HG03159 (cell line): Measurements from ENCODE around the gene ITPR2.
"Not testable (repeated sequence)": the region's sequence is repeated elsewhere in the genome, so short reads cannot be mapped to it uniquely, and the experiment has no call there.

Experiments
- ATAC-seq: cut with Tn5 transposase; IDR thresholded peaks from one replicate; pipeline ENCODE4 v1.9.1; 2021; ENCODE audit warnings: mild to moderate bottlenecking, moderate library complexity; ENCODE audit not compliant: unreplicated experiment

Gene ITPR2

DNA sequence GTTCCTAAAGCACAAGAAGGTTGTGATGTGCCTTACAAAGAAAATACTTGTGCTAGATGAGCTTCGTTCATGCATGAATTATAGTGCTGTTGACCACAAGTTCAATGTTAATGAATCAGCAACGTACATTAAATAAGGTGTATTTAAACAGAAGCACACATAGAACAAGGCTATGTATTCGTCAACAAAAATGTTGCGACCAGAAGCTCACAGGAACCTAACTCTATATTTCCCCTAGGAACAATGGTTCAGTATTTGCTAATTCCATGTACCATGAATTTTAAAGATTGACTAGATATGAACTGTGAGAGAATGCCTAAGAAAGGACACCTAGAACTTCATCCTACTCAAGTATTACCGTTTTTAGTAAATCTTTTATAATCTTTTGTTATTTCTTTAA is 149.6 kb downstream of the ITPR2 start:
- ATAC-seq: no peak

GRCh38 chr12:26680727-26681455 is 152.1 kb downstream of the ITPR2 start:
- ATAC-seq: no peak

DNA sequence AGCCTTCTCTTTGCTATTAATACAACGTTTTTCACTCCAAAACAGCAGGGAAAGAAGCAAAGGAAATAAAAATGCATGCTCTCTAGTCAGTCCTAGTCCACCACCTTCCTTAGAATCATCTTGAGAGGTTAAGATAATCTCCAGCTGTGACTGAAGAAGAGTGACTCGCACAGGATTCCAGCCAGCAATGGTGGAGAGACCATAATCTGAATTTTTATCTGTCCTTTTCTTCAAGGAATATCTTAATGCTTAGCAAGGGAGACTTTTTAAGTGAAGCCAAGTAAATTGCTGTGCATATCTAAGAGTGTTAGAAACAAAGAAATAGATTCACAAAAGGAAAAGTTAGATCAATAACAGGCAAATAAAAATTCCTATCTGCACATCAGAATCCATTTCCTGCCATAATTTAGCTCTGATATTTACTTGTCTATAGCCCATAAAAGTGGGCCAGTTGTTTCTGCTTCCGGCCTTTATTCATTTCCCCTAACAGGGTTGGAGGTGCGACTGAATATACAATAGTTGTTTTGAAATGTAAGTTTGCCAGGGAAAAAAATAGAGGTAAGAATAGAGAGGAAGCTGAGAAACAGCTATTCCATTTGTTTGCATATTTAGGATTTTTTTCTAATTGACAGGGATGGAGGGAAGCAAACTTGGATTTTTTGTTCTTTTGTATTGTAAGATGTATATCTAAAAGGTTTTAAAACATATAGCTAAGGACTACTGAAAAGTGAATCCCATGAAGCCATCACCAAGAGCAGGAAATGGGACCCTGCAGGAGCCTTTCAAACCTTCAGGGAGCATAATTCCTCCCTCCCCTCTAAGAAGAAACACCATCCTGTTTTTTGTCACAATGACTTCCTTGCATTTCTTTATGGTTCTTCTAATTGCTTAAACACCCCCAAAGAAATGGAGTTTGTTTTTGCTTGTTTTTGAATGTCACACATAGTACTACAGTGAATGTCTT is 154.0 kb downstream of the ITPR2 start:
- ATAC-seq: no peak

DNA sequence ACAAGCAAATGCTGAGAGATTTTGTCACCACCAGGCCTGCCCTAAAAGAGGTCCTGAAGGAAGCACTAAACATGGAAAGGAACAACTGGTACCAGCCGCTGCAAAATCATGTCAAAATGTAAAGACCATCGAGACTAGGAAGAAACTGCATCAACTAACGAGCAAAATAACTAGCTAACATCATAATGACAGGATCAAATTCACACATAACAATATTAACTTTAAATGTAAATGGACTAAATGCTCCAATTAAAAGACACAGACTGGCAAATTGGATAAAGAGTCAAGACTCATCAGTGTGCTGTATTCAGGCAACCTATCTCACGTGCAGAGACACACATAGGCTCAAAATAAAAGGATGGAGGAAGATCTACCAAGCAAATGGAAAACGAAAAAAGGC is 161.5 kb downstream of the ITPR2 start:
- not testable (repeated sequence) for ATAC-seq

DNA sequence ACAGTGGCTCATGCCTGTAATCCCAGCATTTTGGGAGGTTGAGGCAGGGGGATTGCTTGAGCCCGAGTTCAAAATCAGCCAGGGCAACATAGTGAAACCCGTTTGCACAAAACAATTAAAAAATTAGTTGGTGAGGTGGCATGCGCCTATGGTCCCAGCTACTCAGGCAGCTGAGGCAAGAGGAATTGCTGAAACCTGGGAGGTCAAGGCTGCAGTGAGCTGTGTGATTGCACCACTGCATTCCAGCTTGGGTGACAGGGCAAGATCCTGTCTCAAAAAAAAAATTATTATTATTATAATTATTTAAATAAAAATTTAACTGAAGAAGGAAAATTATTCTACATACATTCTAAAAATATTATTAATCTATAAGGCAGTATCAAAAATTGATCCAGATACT is 164.1 kb downstream of the ITPR2 start:
- ATAC-seq: no peak

- no peak for ATAC-seq
Observed at GRCh38 chr12:26668230-26668629, 164.8 kb downstream of the ITPR2 start.

GRCh38 chr12:26666286-26666685 is 166.7 kb downstream of the ITPR2 start:
- no peak for ATAC-seq

- no peak for ATAC-seq
Observed at GRCh38 chr12:26661399-26661798, 171.6 kb downstream of the ITPR2 start.

GRCh38 chr12:26659930-26660329 is 173.1 kb downstream of the ITPR2 start:
- ATAC-seq: no peak

DNA sequence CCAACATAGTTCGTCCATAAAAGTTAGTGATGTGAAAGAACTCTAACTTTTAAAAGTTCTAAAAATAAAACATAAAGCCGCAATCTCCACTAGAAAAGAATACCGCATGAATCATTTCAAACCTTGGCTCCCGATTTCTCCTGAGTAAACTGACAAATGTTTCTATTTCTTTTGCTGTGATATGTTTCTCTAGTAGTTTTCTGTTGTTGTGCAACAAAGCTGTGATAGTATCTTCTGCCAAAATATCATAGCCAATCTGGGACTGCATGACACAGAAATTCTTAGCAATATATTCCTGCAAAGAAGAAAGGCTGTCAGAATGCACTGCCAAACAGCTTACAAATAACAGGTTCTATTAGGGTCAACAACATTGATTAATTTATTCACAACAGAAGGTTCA is 174.0 kb downstream of the ITPR2 start:
- ATAC-seq: no peak

- ATAC-seq: no peak
Observed at GRCh38 chr12:26654623-26655022, 178.4 kb downstream of the ITPR2 start.

DNA sequence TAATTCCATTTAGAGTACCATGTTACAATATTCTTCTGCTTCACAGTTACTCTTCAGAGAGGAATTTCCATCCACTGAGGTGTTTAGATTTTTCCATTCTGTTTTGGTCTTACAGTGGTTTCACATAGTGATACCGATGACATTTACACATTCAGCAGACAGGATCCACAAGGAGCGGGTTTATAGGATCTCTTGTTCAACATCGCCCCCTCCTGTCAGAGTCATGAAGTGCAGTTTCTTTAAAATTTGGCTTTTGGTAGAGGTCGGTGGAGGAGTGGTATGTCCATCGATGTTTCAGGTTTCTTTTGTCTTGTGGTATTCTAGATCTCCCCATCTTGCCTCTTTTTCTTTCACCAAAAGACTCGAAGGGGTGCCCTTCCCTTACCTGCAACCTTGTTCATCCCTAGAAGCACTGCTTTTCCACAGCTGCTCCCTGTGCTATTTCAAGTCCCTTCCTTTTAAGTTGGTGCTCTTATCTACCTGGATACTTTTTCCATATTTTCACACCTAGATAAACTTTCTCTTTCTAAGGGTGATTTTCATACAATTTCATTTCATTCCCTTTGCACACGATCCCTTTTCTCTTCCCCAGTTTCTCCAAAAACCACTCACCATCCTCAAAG is 181.3 kb downstream of the ITPR2 start:
- ATAC-seq: no peak

GRCh38 chr12:26651036-26651435 is 182.0 kb downstream of the ITPR2 start:
- no peak for ATAC-seq

GRCh38 chr12:26648999-26649398 is 184.0 kb downstream of the ITPR2 start:
- no peak for ATAC-seq

DNA sequence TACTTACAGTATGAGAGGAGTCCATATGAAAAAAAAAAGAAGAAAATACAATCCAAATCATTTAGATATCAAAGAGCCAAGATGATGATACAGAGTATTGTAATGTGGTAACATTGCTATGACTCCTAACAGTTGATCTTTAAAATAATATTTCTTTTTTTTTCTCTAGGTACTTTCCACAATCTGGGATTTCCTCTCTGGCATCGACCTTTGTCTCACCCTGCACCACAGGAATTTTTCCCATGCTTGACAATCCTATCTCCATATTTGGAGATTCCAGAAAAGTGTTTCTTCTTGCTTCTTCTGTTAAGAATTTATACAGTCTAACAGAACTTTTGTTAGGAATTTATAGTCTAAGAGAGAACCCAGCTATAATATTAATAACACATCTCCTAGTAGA is 184.4 kb downstream of the ITPR2 start:
- no peak for ATAC-seq

DNA sequence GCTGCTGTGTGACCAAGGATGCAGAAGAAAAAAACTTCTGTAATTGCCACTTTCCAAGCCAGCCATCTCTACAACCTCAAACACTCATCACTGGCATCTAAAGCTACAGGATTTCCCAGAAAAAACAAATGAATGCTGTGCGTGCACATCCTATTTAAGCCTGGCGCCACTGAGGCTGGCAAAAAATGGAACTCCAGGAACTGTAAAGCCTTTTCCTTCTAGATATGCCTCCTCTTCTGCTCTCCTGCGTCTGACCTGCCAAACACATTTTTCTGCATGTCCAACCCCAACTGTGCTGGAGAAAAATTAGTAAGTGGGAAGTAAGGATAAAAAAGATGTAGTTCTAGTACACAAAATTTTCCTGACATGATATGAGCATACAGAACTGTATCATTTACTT is 184.9 kb downstream of the ITPR2 start:
- no peak for ATAC-seq

DNA sequence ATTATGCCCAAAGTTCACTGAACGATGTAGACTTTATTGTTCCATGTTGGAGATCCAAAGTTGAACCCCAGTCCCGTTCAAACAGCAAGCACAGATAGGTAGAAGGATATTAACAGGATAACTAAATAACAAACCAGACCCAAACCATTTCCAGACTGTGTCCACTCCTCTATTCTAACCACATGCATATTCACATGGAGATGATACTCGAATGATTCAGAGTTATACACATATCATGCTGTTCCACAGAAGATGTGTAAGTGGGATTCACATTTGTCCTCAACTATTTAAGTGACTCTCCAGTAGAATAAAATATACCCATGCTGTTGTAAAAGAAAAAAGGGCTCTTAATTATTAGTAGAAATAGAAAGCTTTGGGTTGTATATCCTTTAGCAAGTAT is 185.9 kb downstream of the ITPR2 start:
- ATAC-seq: no peak

- no peak for ATAC-seq
Observed at GRCh38 chr12:26646571-26646970, 186.4 kb downstream of the ITPR2 start.

DNA sequence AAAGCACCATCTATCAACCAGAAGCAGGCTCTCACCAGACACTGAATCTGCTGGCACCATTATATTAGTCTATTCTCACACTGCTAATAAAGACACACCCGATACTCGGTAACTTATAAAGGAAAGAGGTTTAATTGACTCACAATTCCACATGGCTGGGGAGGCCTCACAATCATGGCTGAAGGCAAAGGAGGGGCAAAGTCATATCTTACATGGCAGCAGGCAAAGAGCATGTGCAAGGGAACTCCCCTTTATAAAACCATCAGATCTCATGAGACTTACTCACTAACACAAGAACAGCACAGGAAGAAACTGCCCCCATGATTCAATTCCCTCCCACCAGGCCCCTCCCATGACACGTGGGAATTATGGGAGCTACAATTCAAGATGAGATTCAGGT is 188.6 kb downstream of the ITPR2 start:
- ATAC-seq: not testable (repeated sequence)

- no peak for ATAC-seq
Observed at GRCh38 chr12:26643532-26644315, 189.3 kb downstream of the ITPR2 start.

DNA sequence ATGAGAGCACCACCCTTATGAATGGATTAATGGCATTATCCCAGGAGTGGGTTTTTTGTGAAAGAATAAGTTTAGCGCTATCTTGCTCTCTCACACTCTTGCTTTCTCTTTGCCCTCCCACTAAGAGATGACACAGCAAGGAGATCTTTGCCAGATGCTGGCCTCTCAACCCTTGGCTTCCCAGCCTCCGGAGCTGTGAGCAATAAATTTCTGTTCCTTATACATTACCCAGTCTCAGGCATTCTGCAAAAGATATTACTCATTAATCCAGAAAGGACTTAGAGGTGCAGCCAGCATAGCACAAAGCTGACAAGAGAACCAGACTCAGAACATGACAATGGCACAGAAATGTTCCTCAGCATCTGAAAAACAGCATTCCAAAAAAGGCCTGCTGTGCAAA is 190.6 kb downstream of the ITPR2 start:
- ATAC-seq: no peak
